ENCODE data around the gene TPSG1.
"Not testable (repeated sequence)": the region's sequence is repeated elsewhere in the genome, so short reads cannot be mapped to it uniquely, and the experiment has no call there.

Gene TPSG1

DNA sequence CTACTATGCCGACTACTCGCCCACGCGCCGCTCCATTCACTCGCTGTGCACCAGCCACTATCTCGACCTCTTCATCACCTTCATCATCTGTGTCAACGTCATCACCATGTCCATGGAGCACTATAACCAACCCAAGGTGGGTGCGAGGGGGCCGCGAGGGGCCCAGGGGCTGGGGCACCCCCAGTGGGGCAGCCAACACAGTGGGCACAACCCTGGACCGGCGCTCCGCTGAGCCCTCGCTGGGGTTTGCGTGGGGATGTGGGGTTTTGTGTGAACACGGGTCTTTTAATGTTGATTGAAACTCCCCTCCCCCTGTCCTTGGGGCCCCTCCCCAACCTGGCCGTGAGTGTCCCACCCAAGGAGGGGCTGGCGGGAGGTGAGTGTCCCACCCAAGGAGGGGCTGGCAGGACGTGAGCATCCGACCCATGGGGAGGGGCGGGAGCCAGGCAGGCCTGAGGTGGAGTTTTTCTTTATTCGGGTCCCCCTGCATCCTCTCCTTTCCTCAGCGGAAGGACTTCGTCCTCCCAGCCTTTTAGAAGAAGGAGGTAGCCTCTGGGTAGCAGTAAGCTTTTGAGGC, 11.2 kb downstream of the TPSG1 start:
- no peak for DNase-seq

DNA sequence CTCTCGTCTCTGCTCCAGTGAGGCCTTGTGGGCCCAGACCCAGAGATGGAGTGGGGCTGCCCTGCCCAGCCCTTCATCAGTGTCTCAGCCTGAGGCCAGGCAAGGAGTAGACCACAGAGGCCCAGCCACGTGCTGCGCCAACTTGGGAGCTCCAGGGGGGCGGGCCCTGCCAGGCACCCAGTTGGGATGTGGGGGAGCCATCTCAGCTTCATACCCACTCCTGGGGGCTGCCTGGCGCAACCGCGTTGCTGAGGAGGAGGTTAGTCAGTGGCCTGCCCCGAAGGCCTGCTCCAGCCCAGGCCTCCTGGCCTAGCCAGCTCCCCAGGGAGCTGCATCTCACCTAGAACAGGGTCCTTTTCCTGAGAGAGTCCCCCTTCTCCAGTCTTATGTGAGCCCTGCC, 11.8 kb downstream of the TPSG1 start:
- no peak for DNase-seq

DNA sequence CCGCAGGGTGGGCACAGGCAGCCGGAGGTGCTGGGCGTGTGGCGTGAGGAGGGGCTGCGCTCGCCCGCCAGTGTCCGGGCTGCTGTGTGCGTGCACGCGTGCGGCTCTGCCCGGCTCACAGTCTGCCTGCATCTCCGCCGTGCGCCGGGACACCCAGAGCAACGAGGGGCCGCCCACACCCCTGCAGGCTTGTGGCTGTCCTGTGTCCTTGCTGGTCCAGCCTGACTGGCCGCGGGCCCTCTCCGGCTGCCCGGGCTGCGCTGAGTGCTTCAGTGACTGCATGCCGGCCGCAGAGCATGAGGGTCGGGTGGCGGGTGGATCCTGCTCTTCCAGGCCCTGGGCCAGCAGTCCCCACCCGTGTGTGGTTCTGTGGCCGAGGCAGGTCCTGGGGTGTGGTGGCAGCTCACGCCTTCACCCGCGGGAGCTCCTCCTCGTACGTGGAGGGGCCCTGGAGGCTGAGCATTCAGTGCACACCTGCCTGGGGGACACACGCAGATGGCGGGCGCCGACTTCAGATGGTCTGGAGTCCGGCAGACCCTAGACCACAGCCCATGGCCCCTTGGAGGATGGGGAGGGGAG, 12.4 kb downstream of the TPSG1 start:
- DNase-seq, result no peak

DNA sequence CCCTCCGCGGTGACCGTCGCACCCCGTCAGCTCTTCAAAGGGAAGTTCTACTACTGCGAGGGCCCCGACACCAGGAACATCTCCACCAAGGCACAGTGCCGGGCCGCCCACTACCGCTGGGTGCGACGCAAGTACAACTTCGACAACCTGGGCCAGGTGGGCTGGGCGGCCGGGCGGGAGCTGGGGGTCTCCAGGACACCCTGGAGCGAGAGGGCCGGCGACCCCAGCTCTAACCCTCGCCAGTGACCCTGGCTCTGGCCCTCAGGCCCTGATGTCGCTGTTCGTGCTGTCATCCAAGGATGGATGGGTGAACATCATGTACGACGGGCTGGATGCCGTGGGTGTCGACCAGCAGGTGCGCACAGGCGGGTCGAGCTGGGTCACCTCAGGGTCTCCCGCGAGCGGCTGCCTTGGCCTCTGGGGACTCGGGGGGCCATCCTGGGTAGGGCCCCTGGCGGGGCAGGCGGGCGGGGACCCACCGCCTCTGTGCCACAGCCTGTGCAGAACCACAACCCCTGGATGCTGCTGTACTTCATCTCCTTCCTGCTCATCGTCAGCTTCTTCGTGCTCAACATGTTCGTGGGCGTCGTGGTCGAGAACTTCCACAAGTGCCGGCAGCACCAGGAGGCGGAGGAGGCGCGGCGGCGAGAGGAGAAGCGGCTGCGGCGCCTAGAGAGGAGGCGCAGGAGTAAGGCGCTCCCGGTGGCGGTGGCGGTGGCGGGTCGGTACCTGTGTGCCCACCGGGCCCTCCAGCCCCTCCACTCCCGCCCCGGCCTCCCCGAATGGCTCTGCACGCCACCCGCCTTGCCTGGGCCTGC, 13.4 kb downstream of the TPSG1 start:
- DNase-seq, result no peak

DNA sequence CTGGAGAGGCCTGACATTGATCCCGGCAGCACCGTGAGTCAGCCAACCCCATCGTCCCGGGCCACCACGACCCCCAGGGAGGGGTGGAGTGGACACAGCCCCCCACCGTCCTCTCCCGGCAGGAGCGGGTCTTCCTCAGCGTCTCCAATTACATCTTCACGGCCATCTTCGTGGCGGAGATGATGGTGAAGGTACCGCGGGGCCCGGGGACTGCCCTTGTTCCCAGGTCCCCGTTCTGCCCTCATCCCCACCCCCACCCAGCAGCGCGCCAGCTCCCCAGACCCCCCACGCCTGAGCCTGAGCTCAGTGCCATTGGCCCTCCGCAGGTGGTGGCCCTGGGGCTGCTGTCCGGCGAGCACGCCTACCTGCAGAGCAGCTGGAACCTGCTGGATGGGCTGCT, 14.6 kb downstream of the TPSG1 start:
- DNase-seq, result no peak

DNA sequence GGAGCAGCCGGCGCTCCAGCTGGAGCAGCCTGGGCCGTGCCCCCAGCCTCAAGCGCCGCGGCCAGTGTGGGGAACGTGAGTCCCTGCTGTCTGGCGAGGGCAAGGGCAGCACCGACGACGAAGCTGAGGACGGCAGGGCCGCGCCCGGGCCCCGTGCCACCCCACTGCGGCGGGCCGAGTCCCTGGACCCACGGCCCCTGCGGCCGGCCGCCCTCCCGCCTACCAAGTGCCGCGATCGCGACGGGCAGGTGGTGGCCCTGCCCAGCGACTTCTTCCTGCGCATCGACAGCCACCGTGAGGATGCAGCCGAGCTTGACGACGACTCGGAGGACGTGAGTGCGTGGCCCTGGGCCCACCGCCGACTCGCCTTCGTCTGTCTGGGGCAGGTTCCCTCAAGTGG, 16.0 kb downstream of the TPSG1 start:
- DNase-seq, result no peak

DNA sequence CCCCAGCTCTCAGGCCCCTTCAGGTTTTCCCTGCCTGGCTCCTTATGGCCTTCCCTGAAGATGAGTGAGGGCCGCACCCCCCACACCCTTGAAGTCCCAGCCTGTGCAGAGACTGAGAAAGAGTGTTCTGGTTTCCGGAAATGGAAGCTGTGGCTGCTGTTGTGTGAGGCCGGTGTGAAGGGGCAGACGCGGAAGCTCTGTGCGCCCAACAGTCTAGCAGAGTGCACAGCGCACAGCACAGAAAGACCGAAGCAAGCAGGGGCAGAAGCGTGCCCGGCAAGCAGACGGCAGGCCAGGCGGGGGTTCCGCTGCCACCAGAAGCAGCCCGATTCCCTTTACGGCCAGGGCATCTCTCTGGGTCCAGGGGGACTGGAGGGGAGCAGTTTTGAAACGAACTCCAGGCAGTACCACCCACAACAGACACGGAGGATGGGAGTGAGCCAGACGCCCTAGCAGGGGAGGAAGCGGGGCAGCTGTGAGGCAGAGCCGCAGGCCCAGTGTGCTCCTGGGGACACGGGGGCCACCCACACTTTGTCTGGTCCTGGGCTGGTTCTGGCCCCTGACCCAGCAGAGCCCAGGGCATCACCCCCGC, 16.7 kb downstream of the TPSG1 start:
- DNase-seq, result no peak

DNA sequence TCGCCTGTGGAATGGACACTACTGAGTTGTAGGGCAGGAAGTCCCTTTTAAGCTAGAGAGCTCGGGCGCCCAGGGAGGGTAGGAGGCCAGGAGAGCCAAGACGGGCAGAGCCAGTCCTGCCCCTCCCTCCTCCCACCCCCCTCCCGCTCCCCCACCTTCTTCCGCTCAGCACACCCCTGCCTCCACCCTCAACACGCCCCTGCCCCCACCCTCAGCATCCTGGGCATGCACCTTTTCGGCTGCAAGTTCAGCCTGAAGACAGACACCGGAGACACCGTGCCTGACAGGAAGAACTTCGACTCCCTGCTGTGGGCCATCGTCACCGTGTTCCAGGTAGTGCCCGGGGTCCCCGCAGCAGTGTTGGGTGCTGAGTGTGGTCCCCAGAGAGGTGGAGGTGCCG, 18.3 kb downstream of the TPSG1 start:
- DNase-seq, result no peak

DNA sequence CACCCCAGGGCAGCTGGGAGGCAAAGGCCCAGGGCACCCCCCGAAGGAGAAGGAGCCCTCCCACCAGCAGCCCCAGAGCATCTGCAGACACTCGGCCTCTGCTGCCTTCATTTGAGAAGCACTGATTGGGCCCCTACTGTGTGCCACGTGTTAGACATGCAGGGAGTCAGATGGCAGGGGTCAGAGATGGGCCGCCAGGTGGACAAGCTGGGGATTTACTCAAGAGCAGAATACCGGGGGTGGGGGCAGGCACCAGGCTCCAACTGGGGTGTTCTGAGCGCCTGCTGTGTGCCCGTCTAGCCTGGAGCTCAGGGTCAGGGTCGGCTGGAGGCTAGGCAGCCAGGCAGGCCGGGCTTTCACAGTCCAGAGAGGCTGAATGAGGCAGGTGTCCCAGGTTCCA, 18.7 kb downstream of the TPSG1 start:
- DNase-seq, result no peak

DNA sequence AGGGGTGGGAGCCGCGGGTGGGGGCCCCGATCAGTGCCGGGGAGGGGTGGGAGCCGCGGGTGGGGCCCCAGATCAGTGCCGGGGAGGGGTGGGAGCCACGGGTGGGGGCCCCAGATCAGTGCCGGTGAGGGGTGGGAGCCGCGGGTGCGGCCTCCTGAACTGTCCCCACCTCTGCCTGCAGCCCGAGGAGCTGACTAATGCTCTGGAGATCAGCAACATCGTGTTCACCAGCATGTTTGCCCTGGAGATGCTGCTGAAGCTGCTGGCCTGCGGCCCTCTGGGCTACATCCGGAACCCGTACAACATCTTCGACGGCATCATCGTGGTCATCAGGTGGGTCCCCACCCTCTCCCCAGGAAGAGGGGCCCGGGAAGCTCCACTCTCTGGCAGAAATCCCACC, 20.1 kb downstream of the TPSG1 start:
- DNase-seq, result no peak

DNA sequence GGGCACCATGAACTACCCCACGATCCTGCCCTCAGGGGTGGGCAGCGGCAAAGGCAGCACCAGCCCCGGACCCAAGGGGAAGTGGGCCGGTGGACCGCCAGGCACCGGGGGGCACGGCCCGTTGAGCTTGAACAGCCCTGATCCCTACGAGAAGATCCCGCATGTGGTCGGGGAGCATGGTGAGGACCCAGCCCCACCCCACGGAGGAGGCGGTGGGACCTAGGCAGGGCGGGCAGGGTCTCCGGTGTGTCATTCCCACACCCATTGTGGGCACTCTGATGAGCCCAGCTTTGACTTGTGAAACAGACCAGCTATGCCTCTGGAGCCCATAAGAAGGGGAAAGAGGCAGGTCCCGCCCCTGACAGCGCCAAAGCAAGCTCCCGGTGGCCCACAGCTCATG, 22.8 kb downstream of the TPSG1 start:
- no peak for DNase-seq

DNA sequence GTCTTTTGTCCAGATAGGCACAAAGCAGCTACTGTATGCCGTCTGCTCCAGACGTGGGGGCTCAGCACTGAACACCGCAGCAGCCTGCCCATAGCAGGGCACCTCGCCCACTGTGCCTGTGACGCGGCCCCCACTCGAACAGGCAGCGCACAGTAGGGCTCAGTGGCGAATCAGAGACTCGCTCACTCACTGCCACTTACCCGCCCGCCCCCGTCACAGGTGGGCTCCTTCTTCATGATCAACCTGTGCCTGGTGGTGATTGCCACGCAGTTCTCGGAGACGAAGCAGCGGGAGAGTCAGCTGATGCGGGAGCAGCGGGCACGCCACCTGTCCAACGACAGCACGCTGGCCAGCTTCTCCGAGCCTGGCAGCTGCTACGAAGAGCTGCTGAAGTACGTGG, 23.6 kb downstream of the TPSG1 start:
- DNase-seq, result no peak

DNA sequence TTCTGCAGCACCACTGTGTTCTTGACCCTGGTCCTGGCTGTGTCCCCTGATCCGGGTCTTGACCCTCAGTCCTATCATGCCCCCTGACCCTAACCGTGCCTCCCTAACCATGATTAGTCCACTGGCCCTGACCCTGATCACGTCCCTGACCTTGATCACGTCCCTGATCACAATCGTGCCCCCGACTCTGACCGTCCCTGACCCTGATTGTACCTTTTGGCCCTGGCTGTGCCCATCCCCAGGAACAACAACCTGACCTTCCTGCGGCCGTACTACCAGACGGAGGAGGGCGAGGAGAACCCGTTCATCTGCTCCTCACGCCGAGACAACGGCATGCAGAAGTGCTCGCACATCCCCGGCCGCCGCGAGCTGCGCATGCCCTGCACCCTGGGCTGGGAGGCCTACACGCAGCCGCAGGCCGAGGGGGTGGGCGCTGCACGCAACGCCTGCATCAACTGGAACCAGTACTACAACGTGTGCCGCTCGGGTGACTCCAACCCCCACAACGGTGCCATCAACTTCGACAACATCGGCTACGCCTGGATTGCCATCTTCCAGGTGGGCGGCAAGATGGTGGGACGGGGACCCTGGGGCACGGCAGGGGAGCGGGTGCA, 24.9 kb downstream of the TPSG1 start:
- no peak for DNase-seq

DNA sequence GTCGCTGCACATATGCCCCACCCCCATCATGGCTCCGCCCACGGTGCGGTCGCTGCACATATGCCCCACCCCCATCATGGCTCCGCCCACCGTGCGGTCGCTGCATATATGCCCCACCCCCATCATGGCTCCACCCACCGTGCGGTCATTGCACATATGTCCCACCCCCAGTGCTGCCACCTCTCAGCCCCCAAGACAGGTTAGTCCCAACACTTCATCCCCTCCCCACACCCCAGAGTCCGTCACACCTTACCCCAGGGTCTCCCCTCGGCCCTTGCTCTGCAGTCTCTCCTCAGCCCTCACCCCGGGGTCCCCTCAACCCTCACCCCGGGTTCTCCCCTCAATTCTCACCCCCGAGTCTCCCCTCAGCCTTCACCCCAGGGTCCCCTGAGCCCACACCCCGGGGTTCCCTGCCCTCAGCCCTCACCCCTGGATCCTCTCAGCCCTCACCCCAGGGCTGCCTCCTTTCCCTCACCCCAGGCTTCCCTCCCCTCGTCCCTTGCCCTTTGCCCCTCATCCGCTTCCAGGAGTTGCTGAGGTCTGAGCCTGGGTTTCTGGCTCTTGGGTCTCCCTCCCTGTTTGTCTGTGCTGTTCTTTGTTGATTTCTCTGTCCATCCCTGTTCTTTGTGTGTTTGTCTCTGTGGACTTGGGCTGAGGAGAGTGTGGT, 25.6 kb downstream of the TPSG1 start:
- no peak for DNase-seq

DNA sequence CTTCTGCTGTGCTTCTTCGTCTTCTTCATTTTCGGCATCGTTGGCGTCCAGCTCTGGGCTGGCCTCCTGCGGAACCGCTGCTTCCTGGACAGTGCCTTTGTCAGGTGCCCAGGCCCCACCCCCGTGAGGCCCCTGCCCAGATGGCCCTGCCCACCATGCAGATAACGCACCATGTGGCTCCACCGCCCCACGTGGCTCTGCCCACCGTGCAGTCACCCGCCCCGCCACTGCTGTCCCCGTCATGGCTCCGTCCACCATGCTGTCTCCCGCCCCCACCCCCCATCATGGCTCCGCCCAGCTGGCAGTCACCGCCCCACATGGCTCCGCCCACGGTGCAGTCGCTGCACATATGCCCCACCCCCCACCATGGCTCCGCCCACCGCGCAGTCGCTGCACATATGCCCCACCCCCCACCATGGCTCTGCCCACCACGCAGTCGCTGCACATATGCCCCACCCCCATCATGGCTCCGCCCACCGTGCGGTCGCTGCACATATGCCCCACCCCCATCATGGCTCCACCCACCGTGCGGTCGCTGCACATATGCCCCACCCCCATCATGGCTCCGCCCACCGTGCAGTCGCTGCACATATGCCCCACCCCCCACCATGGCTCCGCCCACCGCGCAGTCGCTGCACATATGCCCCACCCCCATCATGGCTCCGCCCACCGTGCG, 26.3 kb downstream of the TPSG1 start:
- not testable (repeated sequence) for DNase-seq

DNA sequence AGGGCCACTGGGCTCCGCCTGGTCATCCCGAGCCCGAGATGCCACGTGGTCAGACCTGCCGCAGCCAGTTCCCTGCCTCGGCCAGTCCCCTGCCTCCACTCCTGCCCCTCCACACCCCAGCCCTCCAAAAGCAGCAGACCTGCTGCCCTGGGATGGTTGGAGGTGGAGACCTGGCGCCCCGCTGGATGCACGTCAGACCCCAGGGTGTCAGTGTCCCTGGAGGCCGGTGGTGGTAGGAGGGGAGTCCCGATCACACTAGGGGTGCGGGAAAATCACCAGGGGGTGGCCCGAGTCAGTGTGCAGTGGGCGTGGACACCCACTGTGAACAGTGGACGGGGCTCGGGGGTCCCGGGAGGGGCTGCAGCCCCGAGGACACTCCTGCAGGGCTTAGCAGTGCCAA, 26.9 kb downstream of the TPSG1 start:
- no peak for DNase-seq

DNA sequence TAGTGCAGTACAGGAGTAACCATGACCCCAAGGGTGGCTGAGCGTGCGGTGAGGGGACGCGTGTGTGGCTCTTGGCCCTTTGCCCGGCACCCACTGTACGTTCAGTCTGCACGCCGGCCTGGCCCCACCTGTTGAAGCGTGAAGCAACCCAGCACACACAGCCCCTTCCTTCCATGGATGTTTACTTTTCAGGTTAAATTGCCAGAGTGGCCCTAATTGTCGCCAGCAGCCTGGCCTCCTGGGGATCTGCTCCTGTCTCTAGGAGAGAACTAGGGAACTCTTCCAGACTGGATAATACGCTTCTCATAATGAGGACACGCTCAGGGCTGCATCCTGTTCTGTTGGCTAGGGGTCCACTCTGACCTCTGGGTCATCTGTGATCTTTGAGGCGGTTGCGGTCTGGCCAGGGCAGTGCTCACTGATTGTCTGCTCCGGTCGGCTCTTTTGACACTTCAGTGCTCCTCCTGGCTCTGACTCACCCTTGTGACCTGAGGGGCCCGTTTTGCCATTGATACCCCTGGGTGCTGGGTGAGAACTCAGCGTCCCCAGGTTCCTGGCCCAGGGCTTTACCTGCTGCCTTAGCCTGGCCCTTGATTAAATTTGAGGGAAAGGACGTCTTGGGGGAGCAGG, 27.7 kb downstream of the TPSG1 start:
- DNase-seq, result no peak

DNA sequence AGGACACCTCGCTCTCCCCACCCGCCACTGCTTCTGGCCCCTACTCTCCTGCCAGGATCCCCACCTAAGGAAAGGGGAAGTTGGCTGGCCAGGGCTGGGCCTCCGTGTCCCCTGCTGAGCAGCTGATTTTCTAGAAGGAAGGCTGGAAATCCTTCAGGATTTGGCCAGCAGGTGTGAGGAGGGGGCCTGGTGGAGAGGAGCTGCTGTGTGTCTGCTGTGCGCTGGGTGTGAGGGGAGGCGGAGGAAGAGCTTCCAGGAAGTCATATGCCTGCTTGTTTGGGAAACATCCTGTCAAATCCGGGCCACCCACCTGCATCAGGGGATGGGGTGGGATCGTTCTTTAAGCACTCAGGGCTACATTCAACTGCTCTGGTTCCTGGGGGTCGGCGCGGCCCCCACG, 28.6 kb downstream of the TPSG1 start:
- no peak for DNase-seq

DNA sequence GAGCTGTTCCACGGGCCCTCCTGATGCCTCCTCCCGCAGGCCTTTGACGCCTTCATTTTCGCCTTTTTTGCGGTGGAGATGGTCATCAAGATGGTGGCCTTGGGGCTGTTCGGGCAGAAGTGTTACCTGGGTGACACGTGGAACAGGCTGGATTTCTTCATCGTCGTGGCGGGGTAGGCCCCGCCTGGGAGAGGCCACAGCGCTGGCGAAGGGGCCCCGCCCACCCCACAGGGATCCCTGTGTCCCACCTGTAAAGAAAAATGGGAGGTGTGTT, 29.7 kb downstream of the TPSG1 start:
- DNase-seq, result no peak

DNA sequence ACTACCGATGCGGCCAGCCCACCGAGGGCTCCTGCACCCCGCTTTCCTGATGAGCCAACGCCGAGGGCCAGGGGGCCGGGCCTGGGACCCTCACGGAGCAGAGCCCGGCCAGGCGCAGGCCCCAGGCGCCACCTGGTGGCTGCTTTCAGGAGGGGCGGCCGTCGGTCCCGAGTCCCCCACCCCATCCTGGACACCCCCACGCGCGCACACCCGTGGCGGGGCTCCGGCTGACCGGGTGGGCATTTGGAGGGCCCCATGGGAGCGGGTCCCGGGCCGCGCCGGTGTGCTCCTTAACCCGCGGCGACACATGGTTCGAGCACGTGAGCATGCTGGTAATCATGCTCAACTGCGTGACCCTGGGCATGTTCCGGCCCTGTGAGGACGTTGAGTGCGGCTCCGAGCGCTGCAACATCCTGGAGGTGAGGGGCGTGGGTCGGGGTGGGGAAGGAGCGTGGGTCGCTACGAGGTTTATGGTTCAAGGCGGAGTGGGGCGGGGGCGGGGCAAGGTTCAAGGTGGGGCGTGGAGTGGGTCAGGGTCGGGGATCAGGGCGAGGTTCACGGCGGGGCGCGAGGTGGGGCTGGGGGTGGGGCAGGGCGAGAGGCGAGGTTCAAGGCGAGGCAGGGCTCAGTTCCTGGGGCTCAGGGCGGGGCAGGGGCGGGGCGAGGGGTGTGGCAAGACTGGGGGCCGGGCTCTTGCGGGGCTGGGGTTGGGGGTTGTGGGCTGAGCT, 30.2 kb downstream of the TPSG1 start:
- peak; percentile 39 for DNase-seq

DNA sequence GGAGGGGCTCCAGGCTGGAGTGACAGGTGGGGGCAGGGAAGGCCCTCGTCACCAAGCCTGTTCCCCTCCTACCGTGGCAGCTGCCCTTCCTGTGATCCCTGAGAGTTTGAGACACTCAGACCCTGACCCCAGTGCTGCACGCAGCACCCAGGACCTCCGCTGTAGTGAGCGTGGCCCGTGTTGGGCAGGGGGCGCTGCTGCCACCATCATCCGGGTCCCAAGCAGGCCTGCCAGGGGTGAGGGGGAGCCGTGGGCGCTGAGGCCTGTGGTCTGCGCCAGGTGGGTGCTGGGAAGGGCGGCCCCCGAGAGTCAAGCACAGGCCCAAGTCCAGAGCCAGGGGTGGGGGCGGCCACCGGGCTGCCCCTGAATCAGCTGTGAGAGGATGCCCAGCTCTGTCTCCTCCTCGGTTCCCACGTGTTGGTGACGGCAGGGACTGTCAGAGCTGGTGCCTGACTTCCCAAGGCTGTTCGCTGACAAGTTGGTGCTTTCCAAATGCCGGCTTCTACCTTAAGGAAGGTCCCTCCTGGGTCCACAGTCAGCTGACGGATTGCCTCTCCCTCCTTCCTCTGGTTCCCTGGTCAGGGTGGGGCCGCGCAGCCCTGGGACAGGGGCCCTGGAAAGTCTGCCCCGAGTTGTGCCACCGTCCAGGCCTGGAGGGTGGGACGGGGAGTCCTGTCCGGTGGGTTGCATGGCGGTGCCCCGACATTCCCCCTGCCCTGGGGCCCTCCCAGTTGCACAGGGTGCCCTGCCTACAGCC, 31.1 kb downstream of the TPSG1 start:
- no peak for DNase-seq

Measured in activated CD4-positive, CD25-positive, alpha-beta regulatory T cell treated with anti-CD3 and anti-CD28 coated beads, Interleukin-2, amount 50 U/mL, for 72 hours (primary cell).